BJ (cell line): ENCODE results near the gene YRDC. TPM values are rescaled to one million over a fixed set of nuclear protein-coding genes. Genes with fewer than 3 reads are reported as not detected.

Experiments
- CTCF ChIA-PET: fragments of 350-600 bp; formaldehyde crosslinking; extraction: SDS; loops from one replicate; lab custom pipeline; 2021; ENCODE audit warnings: antibody characterized with exemption, inconsistent platforms; lab: Yijun Ruan, JAX
- POLR2A ChIA-PET: fragments of 300-600 bp; sonication (Branson Sonifier 250); formaldehyde crosslinking; extraction: SDS; loops from one replicate; lab custom pipeline; 2021; ENCODE audit warnings: antibody characterized with exemption; lab: Charles Lee
- DNase-seq: peaks from one replicate; pipeline ENCODE4 v3.0.0-alpha.2; 2011; ENCODE audit warnings: low read depth
- H3K27me3 ChIP-seq: 2 replicates; pipeline ENCODE4 v1.6.0; 2011; ENCODE audit warnings: low read length; ENCODE audit not compliant: control insufficient read depth, insufficient read depth
- H3K36me3 ChIP-seq: 2 replicates; pipeline ENCODE4 v1.5.1; 2011; ENCODE audit warnings: low read length; ENCODE audit not compliant: control insufficient read depth, insufficient read depth
- H3K4me3 ChIP-seq: 2 replicates; pipeline ENCODE4 v1.5.1; 2011; ENCODE audit warnings: low read depth, mild to moderate bottlenecking, control low read depth, low read length
- polyA plus RNA-seq: library from polyadenylated mRNA; depleted of rRNA; stranded (reverse); fragments of >200 nt; gene quantifications from 2 replicates; pipeline ENCODE4 v1.2.3, GENCODE V29; 2011
- TF ChIP-seq, protein P1 (sequence below): IDR thresholded peaks from 2 replicates; pipeline ENCODE4 v1.5.1; 2011; ENCODE audit warnings: low read depth, mild to moderate bottlenecking, control low read depth, inconsistent platforms, low read length, moderate library complexity; ENCODE audit not compliant: insufficient read depth

The YRDC gene
- polyA plus RNA-seq, 1 experiment = 19.8 TPM

DNA sequence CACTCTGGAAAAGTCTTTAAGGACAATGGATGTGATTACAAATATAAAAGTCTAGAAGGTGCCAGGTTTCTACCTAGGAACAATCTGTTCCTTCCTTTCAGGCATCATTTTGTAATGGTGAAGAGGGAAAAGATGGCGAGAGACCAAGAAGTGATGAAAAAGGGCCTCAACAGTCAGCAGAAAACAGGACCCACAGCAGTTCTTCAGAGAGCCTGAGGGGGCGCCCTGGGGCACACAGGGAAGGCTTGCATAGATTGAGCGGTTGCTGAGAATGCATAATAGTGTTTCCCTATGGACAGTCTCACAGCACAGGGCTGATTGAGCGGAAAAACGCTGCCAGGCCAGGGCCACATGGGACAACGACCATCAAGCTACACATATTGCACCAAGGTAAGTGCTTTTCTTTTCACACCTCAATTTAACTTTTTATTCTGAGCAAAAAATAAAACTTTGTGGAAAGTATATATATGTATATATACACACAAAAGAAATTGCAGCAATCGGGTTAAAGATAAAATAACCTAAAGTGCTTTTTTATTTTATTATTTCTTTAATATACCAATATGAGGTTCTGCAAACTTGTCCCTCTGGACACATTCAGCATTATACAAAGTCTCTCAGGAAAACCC is 3.1 kb upstream of the YRDC start:
- DNase-seq = no peak
- CTCF ChIA-PET = interaction anchor here (1.2 kb wide), 1 partner anchor 48 kb away, joined by 5 read pairs; the partner anchor contains the start of gene MTF1
- Histone ChIP-seq H3K27me3 (no peaks in the 10 kb centered on the region), H3K36me3 (peaks cover 8% of the 10 kb centered on the region), H3K4me3 (no peak overlapping the region)
- POLR2A ChIA-PET = no interaction called here
- TF ChIP-seq, protein P1, sequence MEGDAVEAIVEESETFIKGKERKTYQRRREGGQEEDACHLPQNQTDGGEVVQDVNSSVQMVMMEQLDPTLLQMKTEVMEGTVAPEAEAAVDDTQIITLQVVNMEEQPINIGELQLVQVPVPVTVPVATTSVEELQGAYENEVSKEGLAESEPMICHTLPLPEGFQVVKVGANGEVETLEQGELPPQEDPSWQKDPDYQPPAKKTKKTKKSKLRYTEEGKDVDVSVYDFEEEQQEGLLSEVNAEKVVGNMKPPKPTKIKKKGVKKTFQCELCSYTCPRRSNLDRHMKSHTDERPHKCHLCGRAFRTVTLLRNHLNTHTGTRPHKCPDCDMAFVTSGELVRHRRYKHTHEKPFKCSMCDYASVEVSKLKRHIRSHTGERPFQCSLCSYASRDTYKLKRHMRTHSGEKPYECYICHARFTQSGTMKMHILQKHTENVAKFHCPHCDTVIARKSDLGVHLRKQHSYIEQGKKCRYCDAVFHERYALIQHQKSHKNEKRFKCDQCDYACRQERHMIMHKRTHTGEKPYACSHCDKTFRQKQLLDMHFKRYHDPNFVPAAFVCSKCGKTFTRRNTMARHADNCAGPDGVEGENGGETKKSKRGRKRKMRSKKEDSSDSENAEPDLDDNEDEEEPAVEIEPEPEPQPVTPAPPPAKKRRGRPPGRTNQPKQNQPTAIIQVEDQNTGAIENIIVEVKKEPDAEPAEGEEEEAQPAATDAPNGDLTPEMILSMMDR = peak; percentile 87

DNA sequence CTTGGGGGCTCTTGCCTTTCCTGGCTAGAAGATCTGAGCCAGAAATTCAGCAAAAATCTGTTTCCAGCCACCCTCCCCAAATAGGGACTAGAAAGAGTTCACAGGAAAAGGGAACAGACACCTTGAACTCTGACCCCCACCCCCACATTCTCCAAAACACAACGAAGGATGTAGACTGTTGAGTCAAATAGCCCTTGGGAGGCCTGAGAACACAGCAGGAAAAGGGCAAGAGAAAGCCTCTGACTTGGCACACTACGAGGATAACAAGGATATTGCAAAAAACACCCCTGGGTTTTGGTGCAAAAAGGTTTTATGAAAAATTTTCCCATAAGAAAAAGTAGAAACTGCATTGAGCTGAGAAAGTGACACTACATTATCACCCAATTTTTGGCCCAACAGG is 1.9 kb upstream of the YRDC start:
- ChIA-PET CTCF (no interaction called here), POLR2A (no interaction called here)
- TF ChIP-seq, protein P1 = no peak
- H3K27me3 ChIP-seq = no peaks in the 10 kb centered on the region
- no peak overlapping the region for H3K4me3 ChIP-seq
- peaks cover 10% of the 10 kb centered on the region for H3K36me3 ChIP-seq
- no peak for DNase-seq

DNA sequence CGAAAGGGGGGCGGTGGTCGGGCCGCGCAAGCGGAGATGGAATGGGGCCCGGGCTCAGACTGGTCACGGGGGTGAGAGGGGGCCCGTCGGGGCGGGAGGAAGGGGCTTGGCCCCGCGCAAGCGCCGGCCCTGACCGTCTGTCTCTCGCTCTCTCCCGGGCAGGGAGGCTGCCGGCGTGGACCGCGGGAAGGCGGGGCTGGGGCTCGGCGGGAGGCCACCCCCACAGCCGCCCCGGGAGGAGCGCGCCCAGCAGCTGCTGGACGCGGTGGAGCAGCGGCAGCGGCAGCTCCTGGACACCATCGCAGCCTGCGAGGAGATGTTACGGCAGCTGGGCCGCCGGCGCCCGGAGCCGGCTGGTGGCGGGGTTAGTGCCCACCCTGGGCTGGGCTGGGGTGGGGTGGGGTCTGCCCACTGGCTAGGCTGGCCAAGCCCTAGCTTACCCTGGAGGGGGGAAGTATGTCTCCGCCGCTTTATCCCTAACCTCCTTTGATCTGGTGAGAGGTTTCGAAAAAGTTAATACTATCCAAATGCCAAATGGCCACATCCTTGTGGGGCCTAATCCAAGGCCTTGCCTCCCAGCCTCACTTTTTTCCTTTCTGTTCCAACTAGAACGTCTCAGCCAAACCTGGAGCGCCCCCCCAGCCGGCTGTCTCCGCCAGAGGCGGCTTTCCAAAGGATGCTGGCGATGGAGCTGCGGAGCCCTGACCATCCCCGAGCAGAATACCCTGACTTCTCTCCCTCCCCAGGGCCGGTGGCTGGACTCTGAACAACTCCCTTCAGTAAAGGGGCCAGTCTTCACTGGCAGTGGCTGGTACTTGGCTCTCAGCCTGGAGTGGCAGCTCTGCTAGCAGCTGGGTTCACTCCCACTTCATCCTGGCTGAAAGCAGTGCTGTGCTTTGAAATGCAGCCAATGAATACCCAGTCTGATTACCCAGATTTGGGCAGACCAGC is 636 bp upstream of the YRDC start:
- DNase-seq = no peak
- ChIA-PET CTCF (interaction anchor here (0.6 to 1.7 kb wide), 6 partner anchors 10 to 188 kb away, joined by 3 to 8 read pairs (median 3); partner anchors contain the start of genes CDCA8 and MTF1), POLR2A (interaction anchor here (0.6 to 1.4 kb wide), 3 partner anchors 118 to 201 kb away, joined by 3 to 22 read pairs (median 10); a partner anchor contains a TSS)
- peaks cover 19% of the 10 kb centered on the region for H3K36me3 ChIP-seq
- TF ChIP-seq, protein P1 = peak; percentile 29; the same call in 1 of the 2 replicates
- peak overlapping the region; percentile 68 for H3K4me3 ChIP-seq
- no peaks in the 10 kb centered on the region for H3K27me3 ChIP-seq

DNA sequence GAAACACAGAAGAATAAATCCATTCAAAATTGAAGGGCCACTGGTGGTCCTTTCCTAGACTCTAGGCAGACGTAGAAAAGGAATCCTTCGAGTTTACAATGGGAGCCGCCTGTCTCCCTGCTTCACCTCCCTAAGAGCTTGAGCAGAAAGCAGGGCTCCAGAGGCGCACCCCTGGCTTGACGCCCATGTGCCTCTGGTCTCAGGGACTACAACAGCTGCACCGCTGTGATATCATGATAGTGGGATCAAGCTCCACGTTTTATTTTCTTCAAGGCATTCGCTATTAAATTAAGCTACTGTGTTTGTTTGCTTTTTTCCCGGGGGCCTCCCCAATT is 821 bp downstream of the YRDC start:
- CTCF ChIA-PET = interaction anchor here (0.6 kb wide), 1 partner anchor 1571 kb away, joined by 3 read pairs; no protein-coding TSS in a partner anchor
- peaks cover 19% of the 10 kb centered on the region for H3K36me3 ChIP-seq
- POLR2A ChIA-PET = no interaction called here

More for the DNA sequence above, 821 bp downstream of the YRDC start:
- TF ChIP-seq, protein P1 = no peak
- H3K4me3 ChIP-seq = peak overlapping the region; percentile 68
- no peak for DNase-seq
- H3K27me3 ChIP-seq = no peaks in the 10 kb centered on the region
